OCI-LY7 (cell line): Measurements from ENCODE around the gene SNRNP25.

Experiments used
- CTCF ChIP-seq: fragments of 200-600 bp; sonication (generic); conservative IDR thresholded peaks from 2 replicates; pipeline ENCODE4 v1.5.1; 2014; ENCODE audit warnings: mild to moderate bottlenecking, antibody characterized with exemption, low read length, moderate library complexity, mixed read lengths
- EZH2phosphoT487 ChIP-seq: fragments of 200-600 bp; sonication (generic); IDR thresholded peaks from 2 replicates; pipeline ENCODE4 v1.6.1; 2018; ENCODE audit warnings: low read depth, borderline replicate concordance, mild to moderate bottlenecking, mixed run types, antibody characterized with exemption, low read length, moderate library complexity, mixed read lengths

GRCh38 chr16:89391-90302 lies 36.0 kb downstream of the SNRNP25 start:
- no peak for TF ChIP-seq EZH2phosphoT487
- no peak for TF ChIP-seq CTCF
